HCT116 (cell line): ENCODE results near the gene CTCFL. TPM values are rescaled to one million over a fixed set of nuclear protein-coding genes. Genes with fewer than 3 reads are reported as not detected.

Source experiments
- ATAC-seq: fragments of 200-7000 bp; cut with Tn5 transposase; 2 replicates; pipeline ENCODE4 v1.9.1; 2020; ENCODE audit warnings: mild to moderate bottlenecking, moderate library complexity
- BruUV-seq: library from RNA; stranded (reverse); fragments of 400-500 nt; replicated peaks from 2 replicates; lab custom pipeline; 2021; lab: Mats Ljungman, UMichigan
- CTCF ChIA-PET: fragments of 300-600 bp; sonication (Branson Sonifier 250); formaldehyde crosslinking; loops from one replicate; lab custom pipeline; 2021; ENCODE audit warnings: antibody characterized with exemption; lab: Charles Lee
- POLR2A ChIA-PET: fragments of 300-600, 350-600 bp; sonication (Branson Sonifier 250); formaldehyde crosslinking; loops from one replicate; lab custom pipeline; 2021; ENCODE audit warnings: antibody characterized with exemption; lab: Charles Lee
- RAD21 ChIA-PET, 2 experiments: fragments of 300-600 bp; sonication (Branson Sonifier 250); formaldehyde crosslinking; loops; one replicate each; lab custom pipeline; 2023; ENCODE audit warnings: low total read pairs in 2 of 2; ENCODE audit not compliant: uncharacterized antibody in 2 of 2, unreplicated experiment in 2 of 2, low non-redundant PET in 1 of 2; lab: Charles Lee
- DNase-seq: peaks from one replicate; pipeline ENCODE4 v3.0.0-alpha.2; 2010; ENCODE audit warnings: low read depth, low spot score
- H2AFZ ChIP-seq: fragments of 200-600 bp; shearing (Covaris generic), sonication (generic); 2 replicates; pipeline ENCODE4 v1.6.1; 2017; ENCODE audit warnings: low read depth, mixed run types, mixed read lengths, antibody characterized with exemption, low read length; ENCODE audit not compliant: poor library complexity, severe bottlenecking
- H3K27ac ChIP-seq: 2 replicates; pipeline ENCODE4 v1.5.1; 2012; ENCODE audit warnings: low read depth, low read length
- H3K27me3 ChIP-seq: fragments of 200-600 bp; sonication (generic); 2 replicates; pipeline ENCODE4 v1.6.1; 2016; ENCODE audit warnings: mixed run types, low read length, mixed read lengths; ENCODE audit not compliant: insufficient read depth
- H3K36me3 ChIP-seq, 2 experiments: fragments of 200-500 bp in 1 of 2; fragments of 200-600 bp in 1 of 2; sonication (Bioruptor generic) in 1 of 2; sonication (generic) in 1 of 2; 2 replicates each; pipeline versions ENCODE4 v1.5.1 to v1.6.1; 2014 to 2016; ENCODE audit warnings: low read length in 2 of 2, inconsistent platforms in 1 of 2, mixed read lengths in 1 of 2, mixed run types in 1 of 2; ENCODE audit not compliant: insufficient read depth in 2 of 2, control insufficient read depth in 1 of 2
- H3K4me1 ChIP-seq, 2 experiments: fragments of 200-600 bp in 1 of 2; sonication (generic) in 1 of 2; 2 replicates each; pipeline versions ENCODE4 v1.5.1 to v1.6.1; 2012 to 2017; ENCODE audit warnings: low read length in 2 of 2, inconsistent platforms in 1 of 2, mild to moderate bottlenecking in 1 of 2, mixed read lengths in 1 of 2, mixed run types in 1 of 2, moderate library complexity in 1 of 2; ENCODE audit not compliant: insufficient read depth in 2 of 2, control insufficient read depth in 1 of 2
- H3K4me2 ChIP-seq: fragments of 200-600 bp; sonication (generic); 2 replicates; pipeline ENCODE4 v1.6.1; 2017; ENCODE audit warnings: mixed run types, low read length, mixed read lengths
- H3K4me3 ChIP-seq, 2 experiments: fragments of 200-600 bp in 1 of 2; sonication (generic) in 1 of 2; replicated peaks in 1 of 2; 2 replicates each; pipeline ENCODE4 v1.5.1; 2011 to 2016; ENCODE audit warnings: low read length in 2 of 2, control low read depth in 1 of 2, low read depth in 1 of 2, mild to moderate bottlenecking in 1 of 2, mixed read lengths in 1 of 2, mixed run types in 1 of 2
- H3K79me2 ChIP-seq: fragments of 200-600 bp; sonication (generic); 2 replicates; pipeline ENCODE4 v1.6.1; 2017; ENCODE audit warnings: mild to moderate bottlenecking, mixed run types, low read length, moderate library complexity, mixed read lengths; ENCODE audit not compliant: insufficient read depth
- H3K9ac ChIP-seq: fragments of 200-600 bp; sonication (generic); 2 replicates; pipeline ENCODE4 v1.6.1; 2016; ENCODE audit warnings: low read length, mixed read lengths
- H3K9me2 ChIP-seq: fragments of 200-600 bp; sonication (generic), shearing (Covaris generic); 2 replicates; pipeline ENCODE4 v1.6.1; 2017; ENCODE audit warnings: mixed run types, mild to moderate bottlenecking, moderate library complexity; ENCODE audit not compliant: insufficient read depth
- H3K9me3 ChIP-seq, 2 experiments: fragments of 200-500 bp in 1 of 2; fragments of 200-600 bp in 1 of 2; sonication (Bioruptor generic) in 1 of 2; sonication (generic) in 1 of 2; 2 replicates each; pipeline ENCODE4 v1.6.1; 2014 to 2017; ENCODE audit warnings: low read length in 2 of 2, mixed read lengths in 2 of 2, inconsistent platforms in 1 of 2, low read depth in 1 of 2, mild to moderate bottlenecking in 1 of 2, mixed run types in 1 of 2, moderate library complexity in 1 of 2; ENCODE audit not compliant: control insufficient read depth in 1 of 2, insufficient read depth in 1 of 2
- H4K20me1 ChIP-seq: fragments of 200-600 bp; sonication (generic), shearing (Covaris generic); 2 replicates; pipeline ENCODE4 v1.6.1; 2017; ENCODE audit warnings: mixed run types, mild to moderate bottlenecking, moderate library complexity; ENCODE audit not compliant: insufficient read depth
- CEBPB ChIP-seq: IDR thresholded peaks from 2 replicates; pipeline ENCODE4 v1.6.1; 2012; ENCODE audit warnings: low read depth
- POLR2AphosphoS5 ChIP-seq: IDR thresholded peaks from 2 replicates; pipeline ENCODE4 v1.6.1; 2011; ENCODE audit warnings: mild to moderate bottlenecking, low read depth, low read length, moderate library complexity
- SP1 ChIP-seq: IDR thresholded peaks from 2 replicates; pipeline ENCODE4 v1.6.1; 2012; ENCODE audit warnings: low read depth
- TCF7L2 ChIP-seq: IDR thresholded peaks from 2 replicates; pipeline ENCODE4 v1.7.0; 2011; ENCODE audit warnings: borderline replicate concordance, inconsistent platforms; ENCODE audit not compliant: insufficient read depth, insufficient read length; ENCODE audit errors: extremely low read depth
- intact Hi-C: fragments of 100-400 bp; cut with micrococcal nuclease; formaldehyde crosslinking; loops from 2 replicates; pipeline ENCODE4 v1.10.0; 2022
- total RNA-seq: library from RNA; stranded (reverse); gene quantifications from one replicate; pipeline ENCODE4 v1.2.1, GENCODE V29; 2021; ENCODE audit not compliant: unreplicated experiment
- TF ChIP-seq, protein P1 (sequence below): IDR thresholded peaks from 2 replicates; pipeline ENCODE4 v1.6.1; 2011; ENCODE audit warnings: mild to moderate bottlenecking, low read length, moderate library complexity; ENCODE audit not compliant: insufficient replicate concordance; ENCODE audit errors: extremely low read depth
- TF ChIP-seq, protein P2 (sequence below): IDR thresholded peaks from 2 replicates; pipeline ENCODE4 v1.6.1; 2012; ENCODE audit warnings: low read depth
- TF ChIP-seq, protein P3 (sequence below), 3 experiments: fragments of 200-600 bp in 1 of 3; sonication (generic) in 1 of 3; IDR thresholded peaks in 2 of 3; conservative IDR thresholded peaks in 1 of 3; 2 replicates each; pipeline ENCODE4 v1.5.1; 2012 to 2017; ENCODE audit warnings: low read depth in 2 of 3, low read length in 2 of 3, antibody characterized with exemption in 1 of 3, borderline replicate concordance in 1 of 3, control low read depth in 1 of 3, mild to moderate bottlenecking in 1 of 3, mixed read lengths in 1 of 3, mixed run types in 1 of 3, moderate library complexity in 1 of 3; ENCODE audit not compliant: insufficient read depth in 1 of 3

CTCFL gene
- total RNA-seq, 1 experiment from 2014 or later = 0.34 TPM

DNA sequence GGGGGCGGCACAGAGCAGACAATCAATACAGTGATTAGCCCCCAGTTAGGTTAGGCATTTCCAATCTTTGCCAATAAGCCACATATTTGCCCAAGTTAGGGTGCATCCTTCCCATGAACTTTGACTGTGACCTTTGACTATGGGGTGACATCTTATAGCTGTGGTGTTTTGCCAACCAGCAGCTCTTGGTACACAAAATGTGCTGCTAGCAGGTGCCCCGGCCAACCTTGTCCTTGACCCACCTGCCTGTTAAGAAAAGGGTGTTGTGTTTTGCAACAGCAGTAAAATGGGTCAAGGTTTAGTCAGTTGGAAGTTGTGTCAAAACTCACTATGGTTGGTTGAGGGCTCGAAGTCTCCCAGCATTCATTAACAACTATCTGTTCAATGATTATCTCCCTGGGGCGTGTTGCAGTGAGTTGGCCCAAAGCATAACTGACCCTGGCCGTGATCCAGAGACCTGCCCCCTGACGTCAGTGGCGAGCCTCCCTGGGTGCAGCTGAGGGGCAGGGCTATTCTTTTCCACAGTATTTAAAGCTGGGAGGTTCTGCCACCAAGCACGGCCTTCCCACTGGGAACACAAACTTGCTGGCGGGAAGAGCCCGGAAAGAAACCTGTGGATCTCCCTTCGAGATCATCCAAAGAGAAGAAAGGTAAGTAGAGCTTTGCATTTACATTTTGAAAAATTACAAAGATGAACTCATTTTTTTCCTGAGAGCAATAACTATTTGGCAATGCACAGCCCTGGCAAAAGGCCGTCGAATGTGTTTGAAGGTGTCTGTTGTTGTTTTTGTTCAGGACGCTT lies 35.8 kb upstream of the CTCFL start, which contains the start of gene PCK1:
Gene PCK1 (plus strand): TSS at position 557 of the 802 bp plus-strand sequence. CDS start 302 bp downstream, outside the sequence.
- H3K79me2 ChIP-seq = no peaks in the 10 kb centered on the region
- no peak within 1 kb of the TSS for H3K27ac ChIP-seq
- H2AFZ ChIP-seq = no peak within 1 kb of the TSS
- H3K9me2 ChIP-seq = no peaks in the 10 kb centered on the region
- no peak for DNase-seq
- no peaks in the 10 kb centered on the region for H4K20me1 ChIP-seq
- no peaks in the 10 kb centered on the region for H3K36me3 ChIP-seq
- H3K4me3 ChIP-seq = no peak within 1 kb of the TSS
- RAD21 ChIA-PET = no interaction called here
- CTCF ChIA-PET = no interaction called here
- BruUV-seq = no TSS peak
- no peak within 1 kb of the TSS for H3K9ac ChIP-seq
- POLR2A ChIA-PET = no interaction called here
- no peak within 1 kb of the TSS for H3K4me2 ChIP-seq
- H3K9me3 ChIP-seq = no peaks in the 10 kb centered on the region
- H3K4me1 ChIP-seq = peaks cover 2 to 13% of the 10 kb centered on the region in 2 experiments; a peak in 2 of 4 replicates
- peak; percentile 55 for ATAC-seq
- peaks cover 54% of the 10 kb centered on the region for H3K27me3 ChIP-seq
- intact Hi-C loops = no loop called here
- TF ChIP-seq SP1 (no peak), TCF7L2 (no peak)
- TF ChIP-seq, all 23 proteins: peak for 0

DNA sequence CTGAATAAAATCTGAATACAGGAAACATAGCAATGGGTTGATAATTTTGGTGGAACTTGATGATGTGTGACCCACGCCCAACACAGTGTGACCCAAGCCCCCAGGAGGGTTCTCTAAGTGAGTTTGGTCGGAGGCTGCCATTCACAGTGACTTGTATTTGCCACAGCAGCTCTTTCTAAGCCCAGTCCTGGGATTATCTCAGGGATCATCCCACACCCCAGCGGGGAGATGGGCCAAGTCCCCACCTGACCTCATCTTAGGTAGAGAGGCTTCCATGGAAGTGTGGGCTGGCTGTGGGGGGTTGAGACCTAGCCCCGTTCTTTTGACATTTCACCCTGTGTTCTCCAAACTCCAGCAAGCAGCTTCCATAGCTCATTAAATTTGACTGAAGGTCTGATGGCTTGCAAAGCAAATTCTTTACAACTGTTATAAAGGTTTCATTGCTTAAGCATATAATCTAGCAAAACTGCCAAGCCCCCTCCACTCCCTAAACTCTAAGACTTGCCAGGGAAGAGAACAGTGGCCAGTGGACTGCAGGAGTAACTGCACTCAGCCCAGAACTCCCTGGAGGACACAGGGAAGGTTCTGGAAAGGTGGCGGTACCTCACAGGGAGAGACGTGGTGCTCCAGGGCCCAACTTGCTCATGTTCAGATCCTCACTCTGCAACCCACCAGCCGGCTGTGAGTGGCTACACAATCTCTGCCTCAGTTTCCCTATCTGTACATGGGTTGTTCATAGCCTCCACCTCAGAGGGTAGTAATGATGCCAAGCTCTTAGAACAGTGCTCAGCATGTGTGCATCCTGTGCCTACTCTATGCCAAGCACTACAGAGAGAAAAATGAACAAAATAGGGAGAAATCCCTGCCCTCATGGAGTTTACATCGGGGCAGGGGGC lies 35.0 kb upstream of the CTCFL start:
- Histone ChIP-seq H3K27me3 (peaks cover 58% of the 10 kb centered on the region), H3K9ac (no peak overlapping the region)
- POLR2A ChIA-PET = no interaction called here
- TF ChIP-seq, protein P1, sequence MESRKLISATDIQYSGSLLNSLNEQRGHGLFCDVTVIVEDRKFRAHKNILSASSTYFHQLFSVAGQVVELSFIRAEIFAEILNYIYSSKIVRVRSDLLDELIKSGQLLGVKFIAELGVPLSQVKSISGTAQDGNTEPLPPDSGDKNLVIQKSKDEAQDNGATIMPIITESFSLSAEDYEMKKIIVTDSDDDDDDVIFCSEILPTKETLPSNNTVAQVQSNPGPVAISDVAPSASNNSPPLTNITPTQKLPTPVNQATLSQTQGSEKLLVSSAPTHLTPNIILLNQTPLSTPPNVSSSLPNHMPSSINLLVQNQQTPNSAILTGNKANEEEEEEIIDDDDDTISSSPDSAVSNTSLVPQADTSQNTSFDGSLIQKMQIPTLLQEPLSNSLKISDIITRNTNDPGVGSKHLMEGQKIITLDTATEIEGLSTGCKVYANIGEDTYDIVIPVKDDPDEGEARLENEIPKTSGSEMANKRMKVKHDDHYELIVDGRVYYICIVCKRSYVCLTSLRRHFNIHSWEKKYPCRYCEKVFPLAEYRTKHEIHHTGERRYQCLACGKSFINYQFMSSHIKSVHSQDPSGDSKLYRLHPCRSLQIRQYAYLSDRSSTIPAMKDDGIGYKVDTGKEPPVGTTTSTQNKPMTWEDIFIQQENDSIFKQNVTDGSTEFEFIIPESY = no peak
- no peak for TF ChIP-seq CEBPB
- TF ChIP-seq POLR2AphosphoS5 = no peak
- TF ChIP-seq, protein P2, sequence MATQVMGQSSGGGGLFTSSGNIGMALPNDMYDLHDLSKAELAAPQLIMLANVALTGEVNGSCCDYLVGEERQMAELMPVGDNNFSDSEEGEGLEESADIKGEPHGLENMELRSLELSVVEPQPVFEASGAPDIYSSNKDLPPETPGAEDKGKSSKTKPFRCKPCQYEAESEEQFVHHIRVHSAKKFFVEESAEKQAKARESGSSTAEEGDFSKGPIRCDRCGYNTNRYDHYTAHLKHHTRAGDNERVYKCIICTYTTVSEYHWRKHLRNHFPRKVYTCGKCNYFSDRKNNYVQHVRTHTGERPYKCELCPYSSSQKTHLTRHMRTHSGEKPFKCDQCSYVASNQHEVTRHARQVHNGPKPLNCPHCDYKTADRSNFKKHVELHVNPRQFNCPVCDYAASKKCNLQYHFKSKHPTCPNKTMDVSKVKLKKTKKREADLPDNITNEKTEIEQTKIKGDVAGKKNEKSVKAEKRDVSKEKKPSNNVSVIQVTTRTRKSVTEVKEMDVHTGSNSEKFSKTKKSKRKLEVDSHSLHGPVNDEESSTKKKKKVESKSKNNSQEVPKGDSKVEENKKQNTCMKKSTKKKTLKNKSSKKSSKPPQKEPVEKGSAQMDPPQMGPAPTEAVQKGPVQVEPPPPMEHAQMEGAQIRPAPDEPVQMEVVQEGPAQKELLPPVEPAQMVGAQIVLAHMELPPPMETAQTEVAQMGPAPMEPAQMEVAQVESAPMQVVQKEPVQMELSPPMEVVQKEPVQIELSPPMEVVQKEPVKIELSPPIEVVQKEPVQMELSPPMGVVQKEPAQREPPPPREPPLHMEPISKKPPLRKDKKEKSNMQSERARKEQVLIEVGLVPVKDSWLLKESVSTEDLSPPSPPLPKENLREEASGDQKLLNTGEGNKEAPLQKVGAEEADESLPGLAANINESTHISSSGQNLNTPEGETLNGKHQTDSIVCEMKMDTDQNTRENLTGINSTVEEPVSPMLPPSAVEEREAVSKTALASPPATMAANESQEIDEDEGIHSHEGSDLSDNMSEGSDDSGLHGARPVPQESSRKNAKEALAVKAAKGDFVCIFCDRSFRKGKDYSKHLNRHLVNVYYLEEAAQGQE = no peak
- TF ChIP-seq, protein P3, sequence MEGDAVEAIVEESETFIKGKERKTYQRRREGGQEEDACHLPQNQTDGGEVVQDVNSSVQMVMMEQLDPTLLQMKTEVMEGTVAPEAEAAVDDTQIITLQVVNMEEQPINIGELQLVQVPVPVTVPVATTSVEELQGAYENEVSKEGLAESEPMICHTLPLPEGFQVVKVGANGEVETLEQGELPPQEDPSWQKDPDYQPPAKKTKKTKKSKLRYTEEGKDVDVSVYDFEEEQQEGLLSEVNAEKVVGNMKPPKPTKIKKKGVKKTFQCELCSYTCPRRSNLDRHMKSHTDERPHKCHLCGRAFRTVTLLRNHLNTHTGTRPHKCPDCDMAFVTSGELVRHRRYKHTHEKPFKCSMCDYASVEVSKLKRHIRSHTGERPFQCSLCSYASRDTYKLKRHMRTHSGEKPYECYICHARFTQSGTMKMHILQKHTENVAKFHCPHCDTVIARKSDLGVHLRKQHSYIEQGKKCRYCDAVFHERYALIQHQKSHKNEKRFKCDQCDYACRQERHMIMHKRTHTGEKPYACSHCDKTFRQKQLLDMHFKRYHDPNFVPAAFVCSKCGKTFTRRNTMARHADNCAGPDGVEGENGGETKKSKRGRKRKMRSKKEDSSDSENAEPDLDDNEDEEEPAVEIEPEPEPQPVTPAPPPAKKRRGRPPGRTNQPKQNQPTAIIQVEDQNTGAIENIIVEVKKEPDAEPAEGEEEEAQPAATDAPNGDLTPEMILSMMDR (IDR thresholded peaks at IDR 0.05 in 2 of 3, conservative IDR thresholded peaks at IDR 0.05 in 1 of 3; ENCODE audit: borderline replicate concordance in 1 of 3, insufficient read depth in 1 of 3, low read depth in 2 of 3, low read length in 2 of 3) = no peak

More for the DNA sequence above, 35.0 kb upstream of the CTCFL start:
- Histone ChIP-seq H3K9me2 (no peaks in the 10 kb centered on the region), H3K27ac (no peak overlapping the region), H4K20me1 (no peaks in the 10 kb centered on the region), H2AFZ (no peak overlapping the region), H3K4me2 (no peak overlapping the region), H3K4me1 (peaks cover 2 to 13% of the 10 kb centered on the region in 2 experiments; a peak in 2 of 4 replicates), H3K79me2 (no peaks in the 10 kb centered on the region), H3K36me3 (no peaks in the 10 kb centered on the region), H3K4me3 (no peak overlapping the region), H3K9me3 (no peaks in the 10 kb centered on the region)
- DNase-seq (no peak), ATAC-seq (no peak)
- ChIA-PET RAD21 (no interaction called here), CTCF (no interaction called here)
- intact Hi-C loops = no loop called here
- no TSS peak for BruUV-seq
